Activated CD4-positive, CD25-positive, alpha-beta regulatory T cell treated with anti-CD3 and anti-CD28 coated beads, Interleukin-2, amount 50 U/mL, for 16 hours (primary cell): Measurements from ENCODE around the gene TAS2R10.

Experiments
- DNase-seq: peaks from one replicate; pipeline ENCODE4 v3.0.0-alpha.2; 2020; ENCODE audit warnings: low read depth, low spot score

The TAS2R10 gene

DNA sequence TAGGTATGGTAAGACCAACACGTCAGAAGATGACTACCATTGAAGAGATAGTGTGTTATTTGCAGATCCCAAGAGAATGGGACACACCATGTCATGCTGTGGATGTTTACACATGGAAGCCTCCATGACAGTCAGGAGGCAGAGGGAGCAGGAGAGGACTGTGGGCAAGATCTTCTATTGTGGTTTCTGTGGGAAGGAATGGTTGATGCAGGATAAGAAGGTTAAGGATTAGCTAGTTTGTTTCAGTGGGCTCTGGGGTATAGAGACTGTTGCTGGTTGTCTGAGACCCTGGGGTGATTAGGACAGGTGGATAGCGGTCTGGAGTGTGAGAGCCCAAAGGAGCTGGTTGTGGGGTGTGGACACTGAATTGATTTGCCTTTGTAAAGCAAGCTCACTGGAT lies 47.1 kb downstream of the TAS2R10 start:
- no peak for DNase-seq
